Peyer's patch (tissue), 4 donors: ENCODE data around the gene FSTL3. TPM values are rescaled to one million over a fixed set of nuclear protein-coding genes. Genes with fewer than 3 reads are reported as not detected.

Experiments used
- DNase-seq, 3 donors: peaks; one replicate each; pipeline ENCODE4 v3.0.0-alpha.2; 2017 to 2019
- H3K27ac ChIP-seq, 4 donors: fragments of 200-600 bp; sonication (generic); one replicate each; pipeline ENCODE4 v1.5.1; 2016 to 2019
- H3K27me3 ChIP-seq, 2 donors: fragments of 200-600 bp; sonication (generic); one replicate each; pipeline ENCODE4 v1.5.1; 2019
- H3K36me3 ChIP-seq, 3 donors: fragments of 200-600 bp; sonication (generic); one replicate each; pipeline ENCODE4 v1.5.1; 2016 to 2019
- H3K4me1 ChIP-seq, 4 donors: fragments of 200-600 bp; sonication (generic); one replicate each; pipeline ENCODE4 v1.5.1; 2016 to 2019
- H3K4me3 ChIP-seq, 4 donors: fragments of 200-600 bp; sonication (generic); 1 replicate in 3 of 4; 2 replicates in 1 of 4; pipeline ENCODE4 v1.5.1; 2016 to 2019; ENCODE audit warnings: mild to moderate bottlenecking in 1 of 4
- H3K9me3 ChIP-seq, 4 donors: fragments of 200-600 bp; sonication (generic); one replicate each; pipeline ENCODE4 v1.5.1; 2016 to 2019; ENCODE audit warnings: mild to moderate bottlenecking in 1 of 4
- CTCF ChIP-seq, 6 experiments: fragments of 450-650 bp in 4 of 6; fragments of 200-600 bp in 2 of 6; sonication (generic) in 1 of 6; IDR thresholded peaks; one replicate each; pipeline ENCODE4 v1.5.1; 2017 to 2019; ENCODE audit warnings: antibody characterized with exemption in 6 of 6, mild to moderate bottlenecking in 3 of 6, moderate library complexity in 1 of 6
- POLR2A ChIP-seq, 2 donors: fragments of 450-650 bp; IDR thresholded peaks; one replicate each; pipeline ENCODE4 v1.5.1; 2017; ENCODE audit warnings: antibody characterized with exemption in 2 of 2, mild to moderate bottlenecking in 2 of 2, moderate library complexity in 2 of 2
- total RNA-seq, 4 donors: library from RNA; depleted of rRNA; stranded (reverse); fragments of >200 nt; gene quantifications; one replicate each; pipeline ENCODE4 v1.1.0, GENCODE V29; 2016

FSTL3 gene
- total RNA-seq, 4 donors from 2014 or later, result 13.8 to 94.9 (median 34.9) TPM

GRCh38 chr19:718991-719512, 42.9 kb downstream of the FSTL3 start:
- Histone ChIP-seq H3K27me3 (peaks cover 0 to 12% of the 10 kb centered on the region in 2 donors), H3K4me3 (peak overlapping the region in 1 of 4 donors; percentile 13), H3K27ac (peak overlapping the region in 2 of 4 donors; percentile 49 to 50), H3K9me3 (peaks cover 0 to 7% (median 0%) of the 10 kb centered on the region in 4 donors), H3K4me1 (peaks cover 0 to 10% (median 4%) of the 10 kb centered on the region in 4 donors), H3K36me3 (no peaks in the 10 kb centered on the region)
- no peak for DNase-seq
- TF ChIP-seq CTCF (IDR thresholded peaks at IDR 0.05), result no peak
- no peak for TF ChIP-seq POLR2A (IDR thresholded peaks at IDR 0.05)

GRCh38 chr19:719636-720344, 43.6 kb downstream of the FSTL3 start:
- Histone ChIP-seq H3K27ac (peak overlapping the region in 2 of 4 donors; percentile 49 to 50), H3K27me3 (peaks cover 0 to 12% of the 10 kb centered on the region in 2 donors), H3K9me3 (peaks cover 0 to 7% (median 0%) of the 10 kb centered on the region in 4 donors), H3K4me3 (peak overlapping the region in 1 of 4 donors; percentile 13), H3K4me1 (peaks cover 0 to 10% (median 4%) of the 10 kb centered on the region in 4 donors), H3K36me3 (no peaks in the 10 kb centered on the region)
- no peak for DNase-seq
- TF ChIP-seq CTCF (IDR thresholded peaks at IDR 0.05), result no peak
- no peak for TF ChIP-seq POLR2A (IDR thresholded peaks at IDR 0.05)

GRCh38 chr19:720345-721160, 44.4 kb downstream of the FSTL3 start:
- peaks cover 0 to 4% (median 0%) of the 10 kb centered on the region in 4 donors for H3K9me3 ChIP-seq
- no peak overlapping the region for H3K4me3 ChIP-seq
- peaks cover 0 to 12% of the 10 kb centered on the region in 2 donors for H3K27me3 ChIP-seq
- H3K27ac ChIP-seq, result peak overlapping the region in 2 of 4 donors; percentile 22 to 49
- peaks cover 0 to 10% (median 4%) of the 10 kb centered on the region in 4 donors for H3K4me1 ChIP-seq
- H3K36me3 ChIP-seq, result no peaks in the 10 kb centered on the region
- no peak for TF ChIP-seq POLR2A (IDR thresholded peaks at IDR 0.05)
- no peak for TF ChIP-seq CTCF (IDR thresholded peaks at IDR 0.05)
- no peak for DNase-seq

- Histone ChIP-seq H3K4me3 (no peak overlapping the region), H3K27me3 (peaks cover 0 to 12% of the 10 kb centered on the region in 2 donors), H3K4me1 (peaks cover 0 to 10% (median 4%) of the 10 kb centered on the region in 4 donors), H3K27ac (no peak overlapping the region), H3K9me3 (no peaks in the 10 kb centered on the region), H3K36me3 (no peaks in the 10 kb centered on the region)
- TF ChIP-seq CTCF (IDR thresholded peaks at IDR 0.05) (no peak), POLR2A (IDR thresholded peaks at IDR 0.05) (no peak)
- DNase-seq, result no peak
Measured at GRCh38 chr19:722553-723101, 46.4 kb downstream of the FSTL3 start.

- Histone ChIP-seq H3K27ac (no peak overlapping the region), H3K4me3 (no peak overlapping the region), H3K27me3 (peaks cover 0 to 12% of the 10 kb centered on the region in 2 donors), H3K36me3 (no peaks in the 10 kb centered on the region), H3K4me1 (peaks cover 0 to 10% (median 4%) of the 10 kb centered on the region in 4 donors), H3K9me3 (no peaks in the 10 kb centered on the region)
- no peak for DNase-seq
- TF ChIP-seq CTCF (IDR thresholded peaks at IDR 0.05), result no peak
- TF ChIP-seq POLR2A (IDR thresholded peaks at IDR 0.05), result no peak
Measured at GRCh38 chr19:723247-723646, 47.1 kb downstream of the FSTL3 start.
